ENCODE data around the gene LRRC58.
A peak's percentile ranks its signal among the peaks of the same experiment; 100 is the strongest.
"Not testable (repeated sequence)": the region's sequence is repeated elsewhere in the genome, so short reads cannot be mapped to it uniquely, and the experiment has no call there.

Gene LRRC58
- 73.7 to 98.9 reads per million in 2 donors for total RNA-seq

GRCh38 chr3:120348991-120349854 is at the start of gene LRRC58:
LRRC58 (minus strand) TSS chr3:120349354; CDS start chr3:120349243, 111 bp downstream.
- DNase-seq: peak; percentile 85

GRCh38 chr3:120396469-120396868 is 47.3 kb upstream of the LRRC58 start:
- no peak for DNase-seq

- no peak for DNase-seq
Measured at GRCh38 chr3:120394347-120394746, 45.2 kb upstream of the LRRC58 start.

GRCh38 chr3:120393761-120394160 is 44.6 kb upstream of the LRRC58 start:
- DNase-seq: no peak

DNA sequence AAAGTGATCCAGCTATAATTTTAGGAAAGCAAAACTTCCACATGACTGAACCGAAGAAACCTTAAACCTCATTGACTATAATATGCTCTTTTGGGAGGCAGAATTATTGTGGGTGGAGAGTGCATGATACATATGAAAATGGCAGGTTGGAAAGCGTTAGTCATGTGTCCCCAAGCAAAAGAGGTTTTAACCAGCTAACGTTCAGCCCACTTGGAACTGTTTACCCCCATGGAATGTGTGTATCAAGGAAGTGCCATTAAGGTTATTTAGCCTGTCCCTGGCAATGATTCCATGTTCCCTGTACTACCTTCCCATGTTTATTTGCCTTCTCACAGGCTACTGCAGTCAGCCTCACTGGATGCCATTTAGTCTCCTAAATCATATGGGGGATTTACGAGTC is 44.1 kb upstream of the LRRC58 start:
- no peak for DNase-seq

DNA sequence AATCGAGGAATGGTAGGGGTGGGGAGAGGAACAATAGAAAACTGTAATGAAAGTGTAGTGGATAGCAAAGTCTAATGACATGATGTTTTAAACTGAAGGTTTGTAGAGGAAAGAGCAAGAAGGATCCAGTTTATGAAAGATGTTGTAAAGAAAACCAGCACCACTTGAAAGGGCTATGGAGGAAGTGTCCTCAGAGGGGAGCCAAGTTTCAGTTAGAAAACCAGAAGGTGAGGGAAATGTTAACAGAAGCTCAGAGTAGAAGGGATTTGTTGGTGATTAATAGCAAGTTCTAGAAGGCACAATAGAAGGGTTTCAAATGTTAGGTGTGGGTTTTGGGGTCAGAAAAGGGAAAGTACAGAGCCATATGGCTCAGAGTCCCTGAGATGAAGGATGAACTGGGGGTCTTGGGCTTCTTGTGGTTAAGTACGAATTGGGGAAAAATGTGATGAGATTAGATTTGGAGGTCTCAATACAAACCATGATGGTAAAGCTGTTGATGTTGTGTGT is 33.8 kb upstream of the LRRC58 start:
- DNase-seq: no peak

GRCh38 chr3:120381503-120381902 is 32.3 kb upstream of the LRRC58 start:
- no peak for DNase-seq

DNA sequence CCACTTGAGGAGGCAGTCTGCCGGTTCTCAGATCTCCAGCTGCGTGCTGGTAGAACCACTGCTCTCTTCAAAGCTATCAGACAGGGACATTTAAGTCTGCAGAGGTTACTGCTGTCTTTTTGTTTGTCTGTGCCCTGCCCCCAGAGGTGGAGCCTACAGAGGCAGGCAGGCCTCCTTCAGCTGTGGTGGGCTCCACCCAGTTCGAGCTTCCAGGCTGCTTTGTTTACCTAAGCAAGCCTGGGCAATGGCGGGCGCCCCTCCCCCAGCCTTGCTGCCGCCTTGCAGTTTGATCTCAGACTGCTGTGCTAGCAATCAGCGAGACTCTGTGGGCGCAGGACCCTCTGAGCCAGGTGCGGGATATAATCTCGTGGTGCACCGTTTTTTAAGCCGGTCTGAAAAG is 28.8 kb upstream of the LRRC58 start:
- DNase-seq: not testable (repeated sequence)

DNA sequence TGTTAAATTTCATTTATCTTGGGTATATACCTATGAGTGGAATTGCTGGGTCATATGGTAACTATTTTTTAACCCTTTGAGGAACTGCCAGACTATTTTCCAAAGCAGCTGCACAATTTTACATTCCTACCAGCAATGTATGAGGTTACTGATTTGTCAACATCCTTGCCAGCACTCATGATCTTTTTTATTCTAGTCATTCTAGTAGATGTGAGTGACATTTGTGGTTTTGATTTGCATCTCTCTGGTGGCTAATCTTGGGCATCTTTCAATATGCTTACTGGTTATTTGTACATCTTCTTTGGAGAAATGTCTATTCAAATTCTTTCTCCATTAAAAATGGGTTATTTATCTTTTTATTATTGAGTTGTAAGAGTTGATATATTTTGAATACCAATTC is 21.3 kb upstream of the LRRC58 start:
- DNase-seq: no peak

DNA sequence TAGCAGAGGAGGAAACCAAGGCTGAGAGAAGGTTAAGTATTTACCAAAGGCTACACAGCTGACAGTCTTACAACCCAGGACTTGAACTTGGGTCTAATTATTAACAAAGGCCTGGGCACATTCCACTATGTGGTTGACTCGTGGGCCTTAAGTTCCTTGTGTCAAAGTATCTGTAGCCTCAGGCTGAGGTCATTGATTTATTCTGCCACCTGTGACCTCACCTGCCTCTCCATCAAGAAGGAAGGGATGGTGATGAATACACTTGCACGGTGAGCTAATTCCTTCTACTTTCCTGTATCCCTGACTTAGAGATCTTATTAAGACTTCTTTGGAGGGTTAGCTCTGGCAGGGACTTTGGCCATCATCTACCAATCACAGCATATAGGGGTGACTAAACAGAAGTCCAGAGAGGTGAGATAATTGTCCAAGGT is 19.9 kb upstream of the LRRC58 start:
- DNase-seq: no peak

GRCh38 chr3:120368172-120368571 is 19.0 kb upstream of the LRRC58 start:
- no peak for DNase-seq

GRCh38 chr3:120364821-120365220 is 15.7 kb upstream of the LRRC58 start:
- no peak for DNase-seq

- DNase-seq: no peak
Measured at GRCh38 chr3:120364101-120364500, 14.9 kb upstream of the LRRC58 start.

- no peak for DNase-seq
Measured at GRCh38 chr3:120357807-120358206, 8.7 kb upstream of the LRRC58 start.

DNA sequence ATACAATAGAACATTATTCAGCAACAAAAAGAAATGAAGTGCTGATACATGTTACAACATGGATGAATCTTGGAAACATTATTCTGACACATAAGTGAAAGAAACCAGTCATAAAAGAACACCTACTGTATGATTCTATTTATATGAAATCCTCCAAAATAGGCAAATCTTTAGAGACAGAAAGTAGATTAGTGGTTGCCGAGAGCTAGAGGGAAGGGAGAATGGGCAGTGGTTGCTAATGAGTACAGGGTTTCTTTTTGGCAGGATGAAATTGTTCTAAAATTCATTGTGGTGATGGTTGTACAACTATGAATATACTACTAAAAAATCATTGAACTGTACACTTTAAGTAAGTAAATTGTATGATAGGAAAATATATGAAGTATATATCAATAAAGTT is 6.3 kb upstream of the LRRC58 start:
- DNase-seq: no peak

GRCh38 chr3:120353463-120353862 is 4.3 kb upstream of the LRRC58 start:
- DNase-seq: no peak

- DNase-seq: no peak
Measured at GRCh38 chr3:120352017-120352416, 2.9 kb upstream of the LRRC58 start.

DNA sequence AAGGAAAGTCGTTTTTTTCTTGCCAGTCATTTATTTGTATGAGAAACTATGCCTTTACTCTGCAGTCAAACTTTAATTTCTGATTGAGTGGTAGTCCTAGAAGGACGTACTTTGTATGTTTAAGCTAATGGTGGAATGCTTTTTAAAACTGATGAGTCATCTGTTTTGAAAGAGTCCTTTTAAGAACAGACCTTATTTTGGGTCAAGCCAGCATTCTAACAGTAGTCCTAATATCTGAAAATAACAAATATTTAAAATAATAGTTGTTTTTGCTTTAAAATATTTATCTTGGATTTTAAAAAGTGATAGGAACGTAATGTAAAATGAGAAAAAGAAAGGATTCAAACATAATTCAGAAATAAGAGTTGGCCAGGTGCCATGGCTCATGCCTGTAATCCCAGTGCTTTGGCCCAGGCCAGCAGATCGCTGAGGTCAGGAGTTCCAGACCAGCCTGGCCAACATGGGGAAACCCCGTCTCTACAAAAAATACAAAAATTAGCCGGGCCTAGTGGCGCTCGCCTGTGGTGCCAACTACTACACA is 1.3 kb upstream of the LRRC58 start:
- DNase-seq: no peak

GRCh38 chr3:120349855-120350125 is 636 bp upstream of the LRRC58 start:
- DNase-seq: no peak

- DNase-seq: peak; percentile 50
Measured at GRCh38 chr3:120348065-120348990, 826 bp downstream of the LRRC58 start.

DNA sequence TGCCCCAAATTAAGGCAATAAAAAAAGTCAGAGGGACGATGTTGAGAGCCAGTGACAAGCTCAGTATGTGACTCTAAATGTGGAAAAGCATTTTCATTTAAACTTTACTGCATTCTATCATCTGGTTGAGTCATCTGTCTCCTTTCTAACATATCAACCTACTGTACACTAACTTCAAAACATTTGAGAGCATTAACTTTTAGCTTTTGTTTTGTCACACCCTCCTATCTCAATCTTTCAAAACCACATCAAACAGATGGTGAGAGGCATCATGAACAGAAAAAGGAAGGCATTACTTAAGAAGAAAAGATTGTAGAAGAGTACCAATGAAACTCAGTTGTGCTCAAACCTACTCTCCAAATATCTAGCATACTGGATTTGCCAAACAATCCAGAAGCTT is 4.8 kb downstream of the LRRC58 start:
- DNase-seq: no peak

DNA sequence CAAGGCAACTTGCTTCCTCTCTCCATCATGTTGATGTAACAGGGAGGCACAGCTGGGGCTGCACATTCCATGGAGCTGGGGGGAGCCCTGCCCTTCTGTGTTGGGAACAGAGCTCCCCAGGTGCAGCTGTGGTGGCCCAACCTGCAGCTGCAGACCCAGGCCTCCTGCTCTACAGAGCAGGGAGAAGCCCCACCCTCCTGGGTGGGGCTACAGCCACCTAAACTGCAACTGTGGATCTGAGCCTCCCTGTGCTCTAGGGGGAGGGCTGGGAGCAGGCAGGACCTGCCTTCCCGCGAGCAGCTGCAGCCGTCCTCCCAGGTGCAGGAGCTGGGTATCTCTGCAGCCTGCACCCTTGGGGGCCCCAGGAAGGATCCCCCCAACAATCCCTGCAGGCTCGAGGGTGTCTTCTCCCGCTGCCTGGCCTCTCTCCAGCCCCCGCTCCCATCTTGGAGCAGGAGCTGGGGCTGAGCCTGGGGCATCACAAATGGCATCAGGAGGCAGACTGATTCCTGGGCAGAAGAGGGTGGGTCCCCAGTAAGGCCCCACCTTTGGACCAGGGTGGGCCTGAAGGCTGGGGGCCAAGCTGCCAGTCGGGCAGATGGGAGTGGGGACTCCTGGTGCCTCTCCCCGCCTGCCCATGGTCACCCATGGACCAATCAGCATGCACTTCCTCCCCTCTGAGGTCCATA is 7.4 kb downstream of the LRRC58 start:
- no peak for DNase-seq

DNA sequence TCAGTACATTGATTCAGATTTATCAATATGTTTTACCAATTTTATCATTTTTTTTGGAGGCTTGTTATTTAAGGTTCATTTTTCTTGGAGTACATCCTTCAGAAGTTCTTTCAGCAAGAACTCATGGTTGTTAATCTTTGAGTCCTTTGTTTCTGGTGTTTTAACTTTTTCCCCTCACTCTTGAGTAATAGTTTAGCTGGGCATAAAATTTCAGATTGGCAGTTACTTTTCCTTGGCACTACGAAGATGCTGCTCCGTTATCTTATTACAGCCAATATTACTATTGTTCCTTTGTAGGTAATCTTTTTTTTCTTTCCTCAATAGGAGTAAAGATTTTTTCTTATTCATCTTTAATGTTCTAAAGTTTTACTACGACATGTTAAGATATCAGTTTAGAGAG is 9.8 kb downstream of the LRRC58 start:
- DNase-seq: no peak

Data from activated gamma-delta T cell (primary cell).